GM19239 (cell line): ENCODE measurements around the gene ZNF467.

ENCODE experiments used
- DNase-seq: peaks from one replicate; pipeline ENCODE4 v3.0.0; 2011; ENCODE audit warnings: low spot score; ENCODE audit not compliant: insufficient read length
- FAIRE-seq: peaks from 2 replicates; lab custom pipeline; 2011; peaks lifted over from hg19 to GRCh38; lab: Jason Lieb, UNC

Gene ZNF467

GRCh38 chr7:149788300-149788851 is 15.0 kb upstream of the ZNF467 start:
- no peak for FAIRE-seq
- no peak for DNase-seq

GRCh38 chr7:149787428-149788299 is 14.3 kb upstream of the ZNF467 start:
- FAIRE-seq: no peak
- DNase-seq: no peak

- DNase-seq (no peak), FAIRE-seq (no peak)
Observed at GRCh38 chr7:149785983-149786382, 12.6 kb upstream of the ZNF467 start.

GRCh38 chr7:149785402-149785801 is 12.0 kb upstream of the ZNF467 start:
- FAIRE-seq (no peak), DNase-seq (no peak)

- FAIRE-seq (no peak), DNase-seq (no peak)
Observed at GRCh38 chr7:149784251-149784608, 10.8 kb upstream of the ZNF467 start.

GRCh38 chr7:149783386-149784250 is 10.2 kb upstream of the ZNF467 start:
- DNase-seq: no peak

GRCh38 chr7:149782682-149783345 is 9.4 kb upstream of the ZNF467 start:
- FAIRE-seq: no peak
- DNase-seq: no peak

More at GRCh38 chr7:149783386-149784250, 10.2 kb upstream of the ZNF467 start:
- FAIRE-seq: no peak

- FAIRE-seq (no peak), DNase-seq (no peak)
Observed at GRCh38 chr7:149781921-149782320, 8.5 kb upstream of the ZNF467 start.

GRCh38 chr7:149780636-149781419 is 7.4 kb upstream of the ZNF467 start:
- no peak for FAIRE-seq
- no peak for DNase-seq

- FAIRE-seq (no peak), DNase-seq (no peak)
Observed at GRCh38 chr7:149780056-149780455, 6.7 kb upstream of the ZNF467 start.

- no peak for FAIRE-seq
- no peak for DNase-seq
Observed at GRCh38 chr7:149779502-149779805, 6.1 kb upstream of the ZNF467 start.

GRCh38 chr7:149778696-149779501 is 5.5 kb upstream of the ZNF467 start:
- DNase-seq (no peak), FAIRE-seq (no peak)

GRCh38 chr7:149778327-149778637 is 4.9 kb upstream of the ZNF467 start:
- no peak for FAIRE-seq
- no peak for DNase-seq

- FAIRE-seq (no peak), DNase-seq (no peak)
Observed at GRCh38 chr7:149777551-149778326, 4.4 kb upstream of the ZNF467 start.

- no peak for DNase-seq
- no peak for FAIRE-seq
Observed at GRCh38 chr7:149776848-149777407, 3.5 kb upstream of the ZNF467 start.

- FAIRE-seq (no peak), DNase-seq (no peak)
Observed at GRCh38 chr7:149776289-149776688, 2.9 kb upstream of the ZNF467 start.

- no peak for FAIRE-seq
- DNase-seq: no peak
Observed at GRCh38 chr7:149775176-149775556, 1.8 kb upstream of the ZNF467 start.
